ENCODE data around the gene MESP2.

MESP2 gene, protein sequence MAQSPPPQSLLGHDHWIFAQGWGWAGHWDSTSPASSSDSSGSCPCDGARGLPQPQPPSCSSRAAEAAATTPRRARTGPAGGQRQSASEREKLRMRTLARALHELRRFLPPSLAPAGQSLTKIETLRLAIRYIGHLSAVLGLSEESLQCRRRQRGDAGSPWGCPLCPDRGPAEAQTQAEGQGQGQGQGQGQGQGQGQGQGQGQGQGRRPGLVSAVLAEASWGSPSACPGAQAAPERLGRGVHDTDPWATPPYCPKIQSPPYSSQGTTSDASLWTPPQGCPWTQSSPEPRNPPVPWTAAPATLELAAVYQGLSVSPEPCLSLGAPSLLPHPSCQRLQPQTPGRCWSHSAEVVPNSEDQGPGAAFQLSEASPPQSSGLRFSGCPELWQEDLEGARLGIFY

GRCh38 chr15:89776274-89777072 lies at the start of gene MESP2:
MESP2 (plus strand) TSS chr15:89776332; CDS start chr15:89776358, 26 bp downstream.
- peak in 12 of 14 donors; percentile 30 to 76 (median 48) for DNase-seq

DNA sequence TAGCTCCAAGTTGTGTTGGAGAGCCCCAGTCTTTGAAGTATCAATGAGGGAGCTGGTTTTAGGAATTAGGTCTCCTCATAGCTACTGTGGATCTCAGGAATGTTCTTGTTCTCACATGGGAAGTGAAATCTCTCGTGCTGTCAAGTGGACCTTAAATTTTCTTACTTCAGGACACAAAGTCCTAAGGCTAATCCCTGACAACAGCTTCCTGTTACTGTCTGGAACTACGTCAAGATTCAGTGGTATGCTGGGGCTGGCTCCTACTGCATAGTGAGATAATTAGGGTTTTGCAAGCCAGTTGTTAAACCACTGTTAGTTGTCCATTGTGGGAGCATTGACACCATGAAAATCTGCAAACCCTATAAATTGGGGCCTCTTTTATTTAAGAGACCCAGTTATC lies 47.9 kb upstream of the MESP2 start:
- DNase-seq: no peak

- DNase-seq: no peak
These were observed 44.9 kb upstream of the MESP2 start for GRCh38 chr15:89731275-89731674.

DNA sequence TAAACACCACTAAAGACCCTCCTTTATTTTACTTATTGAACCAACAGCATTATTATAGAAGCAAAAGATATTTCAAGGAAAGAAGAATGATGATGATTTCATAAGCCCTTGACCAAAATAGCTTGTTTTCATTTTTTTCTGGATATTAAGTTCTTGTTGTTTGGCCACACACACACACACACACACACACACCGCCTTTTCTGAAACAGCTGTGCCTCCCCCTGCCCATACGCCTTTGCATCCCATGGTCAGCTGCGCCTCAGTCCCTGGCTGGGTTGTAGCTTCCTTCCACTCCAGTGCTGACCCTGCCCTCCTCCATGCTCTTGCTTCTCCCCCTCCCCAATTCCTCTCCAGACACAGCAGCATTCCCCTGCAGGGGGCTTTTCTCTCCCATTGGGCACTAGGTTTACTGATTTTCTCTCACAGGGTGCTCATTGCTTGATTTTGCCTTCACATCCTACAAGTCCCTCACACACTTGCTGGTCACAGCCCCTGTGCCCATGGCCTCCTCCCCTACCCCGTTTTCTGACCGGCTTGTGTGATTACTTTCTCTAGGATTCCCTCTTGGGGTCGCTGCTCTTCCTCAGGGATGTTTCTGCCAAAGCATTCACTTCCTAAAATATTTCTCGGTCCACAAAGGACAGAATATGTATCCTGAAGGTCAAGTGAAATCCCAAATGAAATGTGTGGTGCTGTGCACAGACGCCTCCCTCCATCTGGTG lies 43.5 kb upstream of the MESP2 start:
- no peak for DNase-seq

- DNase-seq: no peak
These were observed 40.4 kb upstream of the MESP2 start for GRCh38 chr15:89735773-89736172.

DNA sequence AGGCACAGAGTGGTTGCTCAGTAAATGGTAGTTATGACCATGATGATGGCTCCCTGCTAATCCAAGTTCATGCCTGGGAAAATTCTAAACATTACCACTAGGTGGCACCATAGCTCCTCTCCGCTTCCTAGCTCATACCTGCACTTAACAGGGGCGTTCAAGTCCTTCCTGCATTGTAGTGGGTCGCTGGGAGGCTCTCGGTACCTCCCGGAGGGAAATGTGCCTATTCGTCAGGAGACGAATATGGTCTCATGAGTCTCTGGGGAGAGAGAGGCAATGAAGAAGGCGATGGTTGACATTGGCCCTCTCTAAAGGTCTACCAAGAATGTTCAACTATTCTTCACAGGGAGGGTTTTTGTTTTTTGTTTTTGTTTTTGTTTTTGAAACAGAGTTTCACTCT lies 36.0 kb upstream of the MESP2 start:
- peak in 9 of 14 donors; percentile 3 to 60 (median 21) for DNase-seq

DNA sequence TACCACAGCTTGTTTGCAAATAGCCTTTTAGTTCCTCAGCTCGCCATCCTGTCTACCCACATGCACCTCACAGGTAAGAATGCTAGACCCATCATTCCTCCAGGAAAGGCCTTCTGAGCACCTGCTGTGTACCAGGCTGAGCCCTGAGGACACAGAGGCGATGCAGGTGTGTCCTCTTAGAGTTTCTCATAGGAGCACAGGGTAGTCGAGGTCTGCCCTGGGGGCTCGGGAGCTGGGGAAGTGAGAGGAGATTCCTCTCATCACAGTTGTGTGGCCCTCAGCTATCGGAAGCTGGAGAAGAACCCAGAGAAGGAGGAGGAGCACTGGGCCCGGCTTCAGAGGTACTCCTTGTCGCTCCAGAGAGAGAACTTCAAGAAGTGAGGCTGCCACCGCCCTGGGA lies 33.1 kb upstream of the MESP2 start:
- DNase-seq: no peak

GRCh38 chr15:89743594-89743993 lies 32.5 kb upstream of the MESP2 start:
- no peak for DNase-seq

- no peak for DNase-seq
These were observed 31.0 kb upstream of the MESP2 start for GRCh38 chr15:89745131-89745530.

DNA sequence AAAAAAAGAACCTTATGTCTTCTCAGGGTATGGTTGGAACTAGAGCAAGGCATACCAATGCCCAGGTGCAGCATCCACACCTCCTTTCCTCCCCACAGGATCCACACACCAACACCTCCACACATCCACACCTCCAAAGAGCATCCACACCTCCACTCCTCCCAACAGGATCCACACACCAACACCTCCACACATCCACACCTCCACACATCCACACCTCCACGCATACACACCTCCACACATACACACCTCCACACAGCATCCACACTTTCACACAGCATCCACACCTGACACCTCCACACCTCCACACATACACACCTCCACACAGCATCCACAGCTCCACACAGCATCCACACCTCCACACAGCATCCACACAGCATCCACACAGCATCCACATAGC lies 30.4 kb upstream of the MESP2 start:
- no peak for DNase-seq

DNA sequence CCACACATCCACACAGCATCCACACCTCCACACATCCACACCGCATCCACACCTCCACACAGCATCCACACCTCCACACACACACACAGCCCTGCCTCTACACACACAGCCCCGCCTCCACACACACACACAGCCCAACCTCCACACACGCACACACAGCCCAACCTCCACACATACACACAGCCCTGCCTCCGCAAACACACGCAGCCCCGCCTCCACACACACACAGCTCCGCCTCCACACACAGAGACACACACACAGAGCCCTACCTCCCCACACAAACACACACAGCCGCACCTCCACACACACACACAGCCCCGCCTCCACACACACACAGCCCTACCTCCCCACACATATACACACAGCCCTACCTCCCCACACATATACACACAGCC lies 29.7 kb upstream of the MESP2 start:
- no peak for DNase-seq

DNA sequence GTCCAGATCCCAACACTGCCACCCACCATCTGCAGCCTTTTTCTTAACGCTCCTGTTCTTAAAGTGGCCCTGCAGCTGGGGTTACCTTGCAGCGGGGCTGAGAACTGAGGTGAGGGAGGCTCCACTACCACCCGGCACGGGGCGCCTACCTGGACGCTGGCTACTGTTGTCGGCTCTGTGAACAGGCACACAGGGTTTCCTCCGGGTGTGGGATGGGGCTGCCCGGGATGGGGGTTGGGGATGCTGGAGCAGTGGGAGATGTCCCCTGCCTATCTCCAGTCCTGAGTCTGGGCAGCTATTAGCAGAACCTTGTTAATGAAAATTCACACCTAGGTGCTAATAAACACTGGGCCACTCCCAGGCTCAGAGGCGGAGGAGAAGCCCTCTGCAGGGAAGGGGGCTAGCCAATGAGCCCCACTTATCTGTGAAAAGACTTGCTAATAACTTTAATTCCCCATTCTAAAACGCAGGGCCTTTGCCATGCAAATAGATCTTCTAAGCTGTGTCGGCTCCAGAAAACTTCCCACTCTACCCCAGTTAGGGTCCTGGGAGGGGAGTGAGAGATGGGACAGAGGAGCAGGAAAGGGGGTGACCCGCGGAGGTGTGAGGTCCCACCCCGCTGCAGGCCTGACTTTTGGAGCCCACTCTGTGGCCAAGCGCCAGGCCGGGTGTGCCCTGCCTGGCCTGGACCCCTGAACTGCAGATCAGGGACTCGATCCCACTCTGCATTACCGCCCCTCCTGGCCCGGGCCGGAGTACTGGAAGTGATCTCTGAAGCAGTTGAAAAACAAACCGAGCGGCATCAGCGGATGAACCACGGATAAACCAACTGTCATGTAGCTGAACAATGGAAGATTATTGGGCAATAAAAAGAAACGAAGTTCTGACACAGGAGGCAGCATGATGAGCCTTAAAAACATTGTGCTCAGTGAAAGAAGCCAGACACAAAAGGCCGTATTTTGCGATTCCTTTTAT lies 28.1 kb upstream of the MESP2 start:
- DNase-seq: no peak

GRCh38 chr15:89749054-89749453 lies 27.1 kb upstream of the MESP2 start:
- no peak for DNase-seq

DNA sequence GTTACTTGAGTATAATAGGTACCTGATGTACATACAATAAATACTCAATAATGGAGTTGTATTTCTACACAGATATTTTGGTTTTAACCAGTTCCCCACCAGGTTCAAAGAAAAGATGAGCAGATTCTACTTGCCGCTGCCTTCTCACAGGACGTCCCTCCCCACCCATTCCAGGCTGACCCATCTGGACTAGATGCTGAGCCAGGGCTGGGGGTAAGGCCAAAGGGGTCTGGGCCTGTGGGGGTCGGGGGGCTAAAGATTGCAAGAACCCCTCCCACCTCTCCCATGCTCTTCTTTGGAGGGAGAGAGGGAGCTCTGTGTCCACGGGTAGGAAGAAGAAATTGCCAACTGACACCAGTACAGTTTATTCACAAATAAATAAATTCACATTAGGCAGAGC lies 26.6 kb upstream of the MESP2 start:
- no peak for DNase-seq

- peak in 3 of 14 donors; percentile 39 to 60 (median 41) for DNase-seq
These were observed 26.1 kb upstream of the MESP2 start for GRCh38 chr15:89749951-89750559.

GRCh38 chr15:89750560-89751542 lies 25.3 kb upstream of the MESP2 start, which contains the start of gene MESP1:
MESP1 (minus strand) TSS chr15:89751249; CDS start chr15:89751231, 18 bp downstream.
- DNase-seq: peak in 13 of 14 donors; percentile 24 to 90 (median 79)

- no peak for DNase-seq
These were observed 24.4 kb upstream of the MESP2 start for GRCh38 chr15:89751748-89752147.

DNA sequence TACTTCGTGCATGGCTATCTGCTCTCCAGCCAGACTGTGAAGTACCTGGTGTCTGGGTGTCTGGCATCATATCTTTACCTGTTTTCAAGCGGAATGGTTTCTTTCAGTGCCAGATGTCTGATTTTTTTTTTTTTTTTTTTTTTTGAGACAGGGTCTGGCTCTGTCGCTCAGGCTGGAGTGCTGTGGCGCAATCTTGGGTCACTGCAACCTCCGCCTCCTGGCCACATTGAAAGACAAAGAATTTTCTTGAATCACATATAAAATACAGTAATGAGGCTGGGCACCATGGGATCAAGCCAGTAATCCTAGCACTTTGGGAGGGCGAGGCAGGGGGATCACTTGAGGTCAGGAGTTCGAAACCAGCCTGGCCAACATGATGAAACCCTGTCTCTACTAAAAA lies 22.3 kb upstream of the MESP2 start:
- no peak for DNase-seq

GRCh38 chr15:89754361-89755154 lies 21.6 kb upstream of the MESP2 start:
- DNase-seq: no peak

Data from C1 segment of cervical spinal cord (tissue), 14 donors.